HEK293 (cell line): ENCODE results near the gene ARMC7.

Experiments
- CTCF ChIP-seq: fragments of 450-650 bp; formaldehyde crosslinking; IDR thresholded peaks from 2 replicates; pipeline ENCODE4 v1.5.1; 2016; ENCODE audit warnings: missing biosample characterization, missing genetic modification characterization
- ELK4 ChIP-seq: IDR thresholded peaks from 2 replicates; pipeline ENCODE4 v1.6.1; 2011; ENCODE audit warnings: mild to moderate bottlenecking, low read depth, low read length, borderline replicate concordance
- KLF1 ChIP-seq: fragments of 450-650 bp; formaldehyde crosslinking; IDR thresholded peaks from 2 replicates; pipeline ENCODE4 v1.5.1; 2016; ENCODE audit warnings: missing biosample characterization, missing genetic modification characterization
- KLF16 ChIP-seq: fragments of 450-650 bp; formaldehyde crosslinking; IDR thresholded peaks from 2 replicates; pipeline ENCODE4 v1.5.1; 2017; ENCODE audit warnings: missing biosample characterization, missing genetic modification characterization
- KLF17 ChIP-seq: fragments of 450-650 bp; formaldehyde crosslinking; IDR thresholded peaks from 2 replicates; pipeline ENCODE4 v1.5.1; 2016; ENCODE audit warnings: missing biosample characterization, missing genetic modification characterization
- PATZ1 ChIP-seq: fragments of 450-650 bp; formaldehyde crosslinking; IDR thresholded peaks from 2 replicates; pipeline ENCODE4 v1.5.1; 2016; ENCODE audit warnings: missing biosample characterization, missing genetic modification characterization
- REST ChIP-seq: fragments of 450-650 bp; formaldehyde crosslinking; IDR thresholded peaks from 2 replicates; pipeline ENCODE4 v1.5.1; 2016; ENCODE audit warnings: missing biosample characterization, missing genetic modification characterization
- ZBTB21 ChIP-seq: fragments of 450-650 bp; formaldehyde crosslinking; IDR thresholded peaks from 2 replicates; pipeline ENCODE4 v1.5.1; 2017; ENCODE audit warnings: missing biosample characterization, missing genetic modification characterization
- ZIC2 ChIP-seq: fragments of 450-650 bp; formaldehyde crosslinking; IDR thresholded peaks from 2 replicates; pipeline ENCODE4 v1.5.1; 2016; ENCODE audit warnings: missing biosample characterization, missing genetic modification characterization
- ZNF10 ChIP-seq: fragments of 450-650 bp; formaldehyde crosslinking; IDR thresholded peaks from 2 replicates; pipeline ENCODE4 v1.5.1; 2017; ENCODE audit warnings: missing biosample characterization, missing genetic modification characterization
- ZNF24 ChIP-seq: fragments of 450-650 bp; formaldehyde crosslinking; IDR thresholded peaks from 2 replicates; pipeline ENCODE4 v1.5.1; 2016; ENCODE audit warnings: missing biosample characterization, missing genetic modification characterization
- ZNF548 ChIP-seq: fragments of 450-650 bp; formaldehyde crosslinking; IDR thresholded peaks from 2 replicates; pipeline ENCODE4 v1.5.1; 2016; ENCODE audit warnings: missing biosample characterization, missing genetic modification characterization
- ZNF555 ChIP-seq: fragments of 450-650 bp; formaldehyde crosslinking; conservative IDR thresholded peaks from 2 replicates; pipeline ENCODE4 v1.5.1; 2017; ENCODE audit warnings: missing biosample characterization, mild to moderate bottlenecking, missing genetic modification characterization, inconsistent platforms
- ZNF785 ChIP-seq: fragments of 450-650 bp; formaldehyde crosslinking; IDR thresholded peaks from 2 replicates; pipeline ENCODE4 v1.5.1; 2016; ENCODE audit warnings: missing biosample characterization, missing genetic modification characterization

GRCh38 chr17:75152523-75152921 lies 42.8 kb downstream of the ARMC7 start:
- TF ChIP-seq ZIC2 (tag by site-specific recombination) (no peak), CTCF (tag by site-specific recombination) (no peak), REST (tag by site-specific recombination) (no peak), KLF16 (no peak), PATZ1 (tag by site-specific recombination) (no peak), ZNF548 (no peak), KLF1 (tag by site-specific recombination) (no peak), ZBTB21 (tag by site-specific recombination) (no peak), ELK4 (no peak), ZNF10 (tag by site-specific recombination) (no peak), KLF17 (tag by site-specific recombination) (no peak), ZNF555 (tag by site-specific recombination) (no peak), ZNF24 (tag by site-specific recombination) (no peak), ZNF785 (no peak)
